Thyroid gland (tissue), 4 donors: Measurements from ENCODE around the gene DENND5A. TPM values are rescaled to one million over a fixed set of nuclear protein-coding genes. Genes with fewer than 3 reads are reported as not detected.

Experiments used
- DNase-seq, 2 donors: peaks; one replicate each; pipeline ENCODE4 v3.0.0-alpha.2; 2019
- H3K27ac ChIP-seq, 3 donors: fragments of 200-600 bp; sonication (generic); 1 replicate in 2 of 3; 2 replicates in 1 of 3; pipeline ENCODE4 v1.5.1; 2016 to 2019; ENCODE audit warnings: mild to moderate bottlenecking in 1 of 3, moderate library complexity in 1 of 3
- H3K27me3 ChIP-seq: fragments of 200-600 bp; sonication (generic); one replicate; pipeline ENCODE4 v1.5.1; 2019
- H3K36me3 ChIP-seq, 2 donors: fragments of 200-600 bp; sonication (generic); one replicate each; pipeline ENCODE4 v1.5.1; 2016 to 2019
- H3K4me1 ChIP-seq, 2 donors: fragments of 200-600 bp; sonication (generic); one replicate each; pipeline ENCODE4 v1.5.1; 2017 to 2019
- H3K4me3 ChIP-seq, 3 donors: fragments of 200-600 bp; sonication (generic); replicated peaks in 1 of 3; 1 replicate in 2 of 3; 2 replicates in 1 of 3; pipeline ENCODE4 v1.5.1; 2016; ENCODE audit warnings: mild to moderate bottlenecking in 1 of 3
- H3K9me3 ChIP-seq: fragments of 200-600 bp; sonication (generic); one replicate; pipeline ENCODE4 v1.5.1; 2017
- POLR2A ChIP-seq, 2 donors: fragments of 450-650 bp; IDR thresholded peaks; one replicate each; pipeline ENCODE4 v1.6.1; 2017; ENCODE audit warnings: antibody characterized with exemption in 2 of 2, mild to moderate bottlenecking in 2 of 2, moderate library complexity in 1 of 2
- WGBS, 2 donors: methylation state at CpG; one replicate each; pipeline ENCODE4 v1.1.5; 2017; 5-methylcytosine and 5-hydroxymethylcytosine counted together
- intact Hi-C: fragments of 100-400 bp; cut with DNase I; formaldehyde crosslinking; loops from one replicate; pipeline ENCODE4 v1.15.1; 2023
- total RNA-seq, 4 donors: library from RNA; depleted of rRNA; stranded (reverse); fragments of >200 nt; gene quantifications; one replicate each; pipeline ENCODE4 v1.2.3, GENCODE V29; 2016
- TF ChIP-seq, protein P1 (sequence below), 6 experiments: fragments of 200-600 bp in 3 of 6; fragments of 450-650 bp in 3 of 6; sonication (generic) in 3 of 6; IDR thresholded peaks; one replicate each; pipeline ENCODE4 v1.5.1; 2016 to 2019; ENCODE audit warnings: antibody characterized with exemption in 6 of 6, mild to moderate bottlenecking in 2 of 6, inconsistent platforms in 1 of 6, moderate library complexity in 1 of 6

Gene DENND5A
- total RNA-seq, 4 donors from 2014 or later = 45.6 to 80.8 (median 59.3) TPM

DNA sequence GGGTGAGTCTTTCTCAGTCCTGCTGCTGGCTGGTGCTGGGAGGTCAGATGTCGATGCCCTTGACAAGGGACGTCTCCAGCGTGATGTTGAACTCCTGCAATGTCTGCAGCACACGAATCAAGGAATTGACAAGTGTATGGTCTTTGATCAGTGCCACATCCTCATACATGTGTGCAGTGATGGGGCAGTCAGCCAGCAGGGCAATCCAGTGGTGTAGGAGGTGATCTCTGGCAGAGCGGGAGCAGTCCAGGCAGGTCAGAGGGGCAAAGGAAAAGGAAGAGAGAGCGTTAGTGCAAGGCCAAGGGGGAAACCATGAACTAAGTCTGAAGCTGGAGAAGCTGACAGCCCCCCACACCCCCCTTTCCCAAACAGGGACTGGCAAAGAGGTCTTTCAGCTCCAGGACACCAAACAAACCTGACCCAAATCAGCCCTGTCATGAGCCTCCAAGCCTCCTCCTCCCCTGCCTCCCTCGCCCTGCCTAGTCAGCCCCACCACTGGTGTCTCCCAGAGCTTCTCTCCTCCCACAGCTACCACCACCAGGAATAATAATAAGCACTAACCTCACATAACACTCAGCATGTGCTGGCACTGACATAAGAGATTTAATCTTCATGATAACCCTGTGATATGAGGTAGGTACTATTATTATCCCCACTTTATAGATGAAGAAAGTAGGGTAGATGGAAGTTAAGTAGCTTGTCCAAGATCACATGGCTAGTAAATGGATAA lies 125.4 kb downstream of the DENND5A start:
- peaks cover 15% of the 10 kb centered on the region in 2 donors for H3K36me3 ChIP-seq
- no peak for DNase-seq
- intact Hi-C loops = no loop called here
- no peaks in the 10 kb centered on the region for H3K9me3 ChIP-seq
- H3K27ac ChIP-seq = peak overlapping the region in 2 of 3 donors; percentile 78 to 88
- WGBS, 2 donors = 84 to 86% methylated on average over 7 of the region's 7 CpGs
- H3K4me1 ChIP-seq = peaks cover 17 to 30% of the 10 kb centered on the region in 2 donors
- no peaks in the 10 kb centered on the region for H3K27me3 ChIP-seq
- H3K4me3 ChIP-seq = no peak overlapping the region
- no peak for TF ChIP-seq POLR2A (IDR thresholded peaks at IDR 0.05)
- TF ChIP-seq, protein P1, sequence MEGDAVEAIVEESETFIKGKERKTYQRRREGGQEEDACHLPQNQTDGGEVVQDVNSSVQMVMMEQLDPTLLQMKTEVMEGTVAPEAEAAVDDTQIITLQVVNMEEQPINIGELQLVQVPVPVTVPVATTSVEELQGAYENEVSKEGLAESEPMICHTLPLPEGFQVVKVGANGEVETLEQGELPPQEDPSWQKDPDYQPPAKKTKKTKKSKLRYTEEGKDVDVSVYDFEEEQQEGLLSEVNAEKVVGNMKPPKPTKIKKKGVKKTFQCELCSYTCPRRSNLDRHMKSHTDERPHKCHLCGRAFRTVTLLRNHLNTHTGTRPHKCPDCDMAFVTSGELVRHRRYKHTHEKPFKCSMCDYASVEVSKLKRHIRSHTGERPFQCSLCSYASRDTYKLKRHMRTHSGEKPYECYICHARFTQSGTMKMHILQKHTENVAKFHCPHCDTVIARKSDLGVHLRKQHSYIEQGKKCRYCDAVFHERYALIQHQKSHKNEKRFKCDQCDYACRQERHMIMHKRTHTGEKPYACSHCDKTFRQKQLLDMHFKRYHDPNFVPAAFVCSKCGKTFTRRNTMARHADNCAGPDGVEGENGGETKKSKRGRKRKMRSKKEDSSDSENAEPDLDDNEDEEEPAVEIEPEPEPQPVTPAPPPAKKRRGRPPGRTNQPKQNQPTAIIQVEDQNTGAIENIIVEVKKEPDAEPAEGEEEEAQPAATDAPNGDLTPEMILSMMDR (IDR thresholded peaks at IDR 0.05) = no peak

DNA sequence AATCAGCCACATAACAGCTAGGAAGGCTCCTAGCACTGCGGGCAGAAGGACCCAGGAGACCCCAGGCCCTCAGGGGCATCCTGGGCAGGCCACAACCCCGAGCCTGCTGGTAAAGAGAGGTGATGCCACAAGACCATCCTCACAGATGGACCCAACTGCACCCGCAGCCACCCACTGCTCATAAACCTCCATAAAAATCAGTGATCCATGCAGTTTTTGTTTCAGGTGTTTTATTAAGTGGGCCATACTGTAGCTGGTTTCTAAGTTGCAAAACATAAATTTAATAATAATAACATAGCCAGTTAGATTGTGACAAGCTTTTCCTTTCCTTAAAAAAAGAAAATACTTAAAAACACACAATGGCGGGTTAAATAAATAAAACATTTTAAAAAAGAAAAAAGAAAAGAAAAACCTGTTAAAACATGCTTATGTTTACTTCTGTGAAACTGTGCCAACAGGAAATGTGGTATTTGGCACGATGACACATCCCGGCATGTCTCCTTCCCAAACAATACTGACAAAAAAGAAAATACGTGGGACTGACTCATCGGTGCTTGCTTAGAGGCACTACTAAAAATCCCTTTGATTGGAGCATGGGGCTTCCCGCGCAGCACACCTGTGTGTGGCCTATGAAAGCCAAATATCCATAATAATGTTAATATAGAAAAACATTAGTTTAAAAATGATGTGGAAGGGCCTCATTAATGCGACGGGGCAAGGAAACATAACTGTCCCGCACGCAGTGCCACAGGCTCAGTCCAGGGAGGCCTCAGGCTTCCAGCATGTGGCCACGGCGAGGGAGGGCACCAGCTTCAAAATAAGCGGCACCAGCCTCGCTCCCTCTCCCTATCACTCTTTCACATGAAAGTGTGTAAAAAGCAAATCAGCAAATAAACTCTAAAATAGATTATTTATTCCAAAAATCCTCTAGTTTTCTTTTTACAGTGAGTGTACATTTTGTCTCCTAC lies 126.3 kb downstream of the DENND5A start:
- WGBS, 2 donors = 69 to 73% methylated on average over 18 of the region's 18 CpGs
- no peaks in the 10 kb centered on the region for H3K27me3 ChIP-seq
- H3K4me1 ChIP-seq = peaks cover 17 to 30% of the 10 kb centered on the region in 2 donors
- peaks cover 11 to 12% of the 10 kb centered on the region in 2 donors for H3K36me3 ChIP-seq
- intact Hi-C loops = no loop called here
- peak overlapping the region; percentile 25 to 88 (median 78) for H3K27ac ChIP-seq
- DNase-seq = peak in 1 of 2 donors; percentile 29
- TF ChIP-seq POLR2A (IDR thresholded peaks at IDR 0.05) = no peak
- TF ChIP-seq, protein P1 (IDR thresholded peaks at IDR 0.05) = no peak
- H3K4me3 ChIP-seq = no peak overlapping the region
- H3K9me3 ChIP-seq = no peaks in the 10 kb centered on the region

- Histone ChIP-seq H3K27ac (peak overlapping the region in 2 of 3 donors; percentile 78 to 88), H3K36me3 (peaks cover 7 to 10% of the 10 kb centered on the region in 2 donors)
- intact Hi-C loops = no loop called here
Observed at GRCh38 chr11:9138133-9138453, 127.1 kb downstream of the DENND5A start.

GRCh38 chr11:9137293-9138132 lies 127.6 kb downstream of the DENND5A start:
- intact Hi-C loops = no loop called here
- no peaks in the 10 kb centered on the region for H3K9me3 ChIP-seq
- 12 to 13% methylated on average over 10 of the region's 10 CpGs for WGBS, 2 donors
- H3K27me3 ChIP-seq = no peaks in the 10 kb centered on the region
- peak; percentile 80 to 82 for DNase-seq
- TF ChIP-seq POLR2A (IDR thresholded peaks at IDR 0.05) = no peak
- TF ChIP-seq, protein P1 (IDR thresholded peaks at IDR 0.05) = peak; percentile 86 to 97 (median 94)
- H3K4me3 ChIP-seq = no peak overlapping the region
- peaks cover 7 to 10% of the 10 kb centered on the region in 2 donors for H3K36me3 ChIP-seq
- H3K27ac ChIP-seq = peak overlapping the region; percentile 14 to 88 (median 78)
- peaks cover 17 to 30% of the 10 kb centered on the region in 2 donors for H3K4me1 ChIP-seq

More at GRCh38 chr11:9138133-9138453, 127.1 kb downstream of the DENND5A start:
- DNase-seq = no peak
- no peaks in the 10 kb centered on the region for H3K9me3 ChIP-seq
- H3K4me1 ChIP-seq = peaks cover 17 to 30% of the 10 kb centered on the region in 2 donors
- no peak for TF ChIP-seq POLR2A (IDR thresholded peaks at IDR 0.05)
- H3K4me3 ChIP-seq = no peak overlapping the region
- 66 to 79% methylated on average over 3 of the region's 3 CpGs for WGBS, 2 donors
- no peaks in the 10 kb centered on the region for H3K27me3 ChIP-seq

- Histone ChIP-seq H3K4me3 (no peak overlapping the region), H3K4me1 (peaks cover 17 to 30% of the 10 kb centered on the region in 2 donors), H3K9me3 (no peaks in the 10 kb centered on the region), H3K27me3 (no peaks in the 10 kb centered on the region), H3K36me3 (peaks cover 3 to 6% of the 10 kb centered on the region in 2 donors), H3K27ac (no peak overlapping the region)
- no peak for DNase-seq
- intact Hi-C loops = no loop called here
- TF ChIP-seq, protein P1 (IDR thresholded peaks at IDR 0.05) = no peak
- no peak for TF ChIP-seq POLR2A (IDR thresholded peaks at IDR 0.05)
- WGBS, 2 donors = 93 to 97% methylated on average over 2 of the region's 2 CpGs
Observed at GRCh38 chr11:9136741-9137140, 128.4 kb downstream of the DENND5A start.
